Caki2 (cell line): ENCODE results near the gene SLC27A4. TPM values are rescaled to one million over a fixed set of nuclear protein-coding genes. Genes with fewer than 3 reads are reported as not detected.

ENCODE experiments used
- DNase-seq: peaks from one replicate; pipeline ENCODE4 v3.0.0-alpha.2; 2015; ENCODE audit warnings: low read depth
- in situ Hi-C: cut with HindIII; loops from 2 replicates; pipeline ENCODE4 v1.10.0; 2016; ENCODE audit warnings: low sequenced_read_pairs, low pct_unique_long_range_greater_than_20kb, mixed read lengths
- total RNA-seq: library from RNA; depleted of rRNA; stranded (reverse); fragments of >200 nt; shearing (Covaris generic); gene quantifications from 2 replicates; pipeline ENCODE4 v1.2.3, GENCODE V29; 2014; ENCODE audit warnings: low replicate concordance; rRNA removed

SLC27A4 gene
- 18.8 and 22.0 TPM in 2 replicates for total RNA-seq

DNA sequence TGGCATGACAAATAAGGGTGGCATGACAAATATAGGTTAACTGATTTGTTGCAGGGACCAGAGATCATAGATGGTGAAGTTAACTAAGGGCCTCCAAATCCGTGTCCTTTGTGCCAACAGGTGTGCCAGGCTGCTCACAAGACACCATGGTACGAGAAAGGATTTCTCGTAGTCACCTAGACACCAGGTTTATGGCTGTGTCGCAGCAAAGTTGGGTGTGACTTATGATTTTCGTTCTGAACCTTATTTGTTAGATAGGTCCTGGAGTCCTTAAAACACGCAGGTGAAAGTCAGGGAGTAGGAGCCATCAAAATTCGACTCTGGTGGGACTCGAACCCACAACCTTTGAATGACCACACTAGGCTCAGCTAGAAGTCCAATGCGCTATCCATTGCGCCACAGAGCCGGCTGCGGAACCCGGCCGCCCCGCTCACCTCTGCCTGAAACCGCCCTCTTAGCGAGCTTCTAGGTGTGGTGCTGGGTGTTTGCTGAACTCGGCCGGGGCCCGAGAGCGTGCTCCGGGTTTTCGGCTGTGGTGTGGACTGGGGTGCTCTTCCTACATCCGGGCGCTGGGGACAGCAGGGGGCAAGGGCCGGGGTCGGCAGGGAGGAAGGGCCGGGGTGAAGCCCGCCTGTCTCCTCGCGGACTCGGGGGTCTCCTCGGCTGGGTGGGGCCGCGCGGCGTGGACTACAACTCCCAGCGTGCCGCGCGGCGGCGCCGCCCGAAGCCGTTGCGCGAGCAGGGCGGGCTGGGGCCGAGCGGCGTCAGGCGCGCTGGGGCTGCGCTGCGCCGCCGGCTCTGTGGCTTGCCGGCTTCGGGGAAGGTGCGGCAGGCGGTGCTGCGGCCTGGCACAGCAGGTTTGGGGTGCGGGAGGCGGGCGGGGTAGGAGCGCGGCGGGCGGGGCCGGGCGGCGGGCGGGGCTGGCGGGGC is at the start of gene SLC27A4:
Gene SLC27A4, plus strand, starts transcription at position 767 of the 930 bp plus-strand sequence. CDS start 2,606 bp downstream, outside the sequence.
- in situ Hi-C loops, result no loop called here
- DNase-seq, result peak; percentile 82

DNA sequence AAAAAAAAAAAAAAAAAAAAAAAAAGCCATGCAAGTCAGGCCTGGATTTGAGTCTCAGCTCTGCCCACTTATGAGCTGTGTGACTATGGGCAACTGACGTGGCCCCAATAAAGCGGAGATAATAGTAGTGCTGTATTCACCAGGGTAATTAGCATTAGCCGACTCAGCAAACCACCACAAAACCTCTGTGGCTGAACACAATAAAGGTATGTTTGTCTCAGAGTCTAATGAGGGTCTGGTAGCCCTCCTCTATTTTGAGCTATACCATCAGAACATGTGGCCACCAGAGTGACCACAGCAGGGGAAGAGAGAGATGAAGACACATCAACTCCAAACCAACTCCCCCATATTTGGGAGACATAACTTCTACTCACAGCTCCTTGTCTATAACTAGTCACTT is 48.3 kb upstream of the SLC27A4 start:
- no peak for DNase-seq
- in situ Hi-C loops, result no loop called here

DNA sequence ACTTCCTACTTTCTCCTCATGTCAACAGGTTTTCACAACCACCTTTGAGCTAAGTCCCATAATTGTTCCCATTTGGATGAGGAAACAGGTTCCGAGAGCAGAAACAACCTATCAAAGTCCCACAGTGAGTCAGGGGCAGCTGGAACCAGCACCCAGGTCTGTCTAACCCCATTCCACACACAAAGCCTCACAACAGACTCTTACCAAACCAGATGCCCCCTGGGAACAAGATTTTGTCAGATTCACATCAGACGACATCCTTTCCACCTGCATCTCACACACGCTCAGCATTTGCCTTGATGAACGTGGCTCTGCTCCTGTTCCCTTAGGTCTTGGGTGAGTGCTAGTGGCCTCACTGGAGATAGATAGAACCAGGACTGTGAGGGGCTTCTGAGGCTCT is 47.2 kb upstream of the SLC27A4 start:
- no peak for DNase-seq
- in situ Hi-C loops, result no loop called here

DNA sequence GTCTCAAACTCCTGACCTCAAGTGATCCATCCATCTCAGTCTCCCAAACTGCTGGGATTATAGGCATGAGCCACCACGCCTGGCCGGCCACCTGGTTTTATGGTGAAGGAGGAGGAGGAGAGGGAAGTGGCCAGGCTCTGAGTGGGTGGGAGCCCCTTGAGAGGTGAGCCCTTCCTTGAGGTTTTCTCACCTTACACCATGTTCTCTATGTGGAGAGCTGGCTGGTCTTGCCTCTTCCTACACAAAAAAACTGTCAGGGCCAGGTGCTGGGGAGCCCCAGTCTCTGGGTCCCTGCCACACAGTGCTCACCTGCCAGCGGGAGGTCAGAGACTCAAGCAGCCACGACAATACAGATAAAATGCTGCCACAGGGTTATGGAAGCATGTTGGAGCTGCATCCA is 46.2 kb upstream of the SLC27A4 start:
- no peak for DNase-seq
- in situ Hi-C loops, result no loop called here

DNA sequence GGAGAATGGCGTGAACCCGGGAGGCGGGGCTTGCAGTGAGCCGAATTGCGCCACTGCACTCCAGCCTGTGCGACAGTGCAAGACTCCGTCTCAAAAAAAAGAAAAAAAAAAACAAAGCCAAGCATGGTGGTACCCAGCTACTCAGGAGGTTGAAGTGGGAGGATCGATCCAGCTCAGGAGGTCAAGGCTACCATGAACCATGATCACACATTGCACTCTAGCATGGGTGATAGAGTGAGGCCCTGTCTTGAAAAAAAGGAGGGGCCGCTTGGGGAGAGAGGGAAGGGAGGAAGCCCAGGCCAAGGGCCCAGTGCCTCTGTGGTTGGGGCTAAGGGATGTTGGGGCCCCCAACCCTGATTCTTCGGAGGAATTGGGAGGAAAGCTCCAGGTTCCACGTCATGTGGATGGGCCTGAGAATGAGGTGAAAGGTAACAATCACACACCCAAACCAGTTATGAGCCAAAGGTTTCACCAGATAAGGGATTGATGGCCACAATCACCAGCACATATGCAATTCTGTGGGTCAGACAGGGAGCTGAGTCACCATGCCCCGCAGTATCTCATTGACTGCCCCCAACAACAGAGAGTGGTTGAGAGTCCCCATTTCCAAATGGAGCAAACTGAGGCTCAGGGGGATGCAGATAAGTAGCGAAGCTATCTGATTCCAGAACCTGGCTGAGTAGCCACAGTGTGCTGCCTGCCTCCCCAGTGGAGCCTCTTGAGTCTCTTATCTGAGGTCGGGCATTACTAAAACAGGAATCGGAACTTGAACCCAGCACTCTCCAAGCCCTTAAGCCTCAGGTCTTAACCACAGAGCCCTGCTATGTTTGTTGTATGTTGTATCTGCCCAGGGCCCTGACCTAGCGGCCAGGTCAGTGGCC is 43.7 kb upstream of the SLC27A4 start:
- in situ Hi-C loops, result no loop called here
- DNase-seq, result no peak

DNA sequence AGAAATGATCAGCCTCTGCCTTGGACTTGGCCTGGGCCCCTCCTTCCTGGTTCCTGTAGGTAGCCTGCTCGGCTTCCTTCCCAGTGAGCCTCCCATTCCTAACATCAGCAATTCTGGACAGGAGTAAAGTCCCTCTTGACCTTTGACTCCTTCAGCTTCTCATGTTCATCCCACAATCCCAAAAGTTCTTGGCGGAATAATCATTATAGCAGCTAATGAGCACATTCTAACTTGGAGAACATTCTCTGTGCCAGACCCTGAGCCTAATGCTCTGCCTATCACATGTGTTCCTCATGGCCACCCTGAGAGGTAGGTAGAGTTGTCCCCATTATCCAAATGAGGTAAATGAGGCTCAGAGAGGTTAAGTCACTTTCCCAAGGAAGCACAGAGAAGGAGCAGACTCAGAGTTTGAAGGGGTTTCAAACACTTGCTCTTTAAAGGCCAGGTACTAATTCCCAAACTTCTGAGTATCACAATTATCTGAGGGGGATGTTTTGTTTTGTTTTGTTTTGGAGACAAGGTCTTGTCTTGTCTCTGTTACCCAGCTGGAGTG is 43.0 kb upstream of the SLC27A4 start:
- in situ Hi-C loops, result no loop called here

DNA sequence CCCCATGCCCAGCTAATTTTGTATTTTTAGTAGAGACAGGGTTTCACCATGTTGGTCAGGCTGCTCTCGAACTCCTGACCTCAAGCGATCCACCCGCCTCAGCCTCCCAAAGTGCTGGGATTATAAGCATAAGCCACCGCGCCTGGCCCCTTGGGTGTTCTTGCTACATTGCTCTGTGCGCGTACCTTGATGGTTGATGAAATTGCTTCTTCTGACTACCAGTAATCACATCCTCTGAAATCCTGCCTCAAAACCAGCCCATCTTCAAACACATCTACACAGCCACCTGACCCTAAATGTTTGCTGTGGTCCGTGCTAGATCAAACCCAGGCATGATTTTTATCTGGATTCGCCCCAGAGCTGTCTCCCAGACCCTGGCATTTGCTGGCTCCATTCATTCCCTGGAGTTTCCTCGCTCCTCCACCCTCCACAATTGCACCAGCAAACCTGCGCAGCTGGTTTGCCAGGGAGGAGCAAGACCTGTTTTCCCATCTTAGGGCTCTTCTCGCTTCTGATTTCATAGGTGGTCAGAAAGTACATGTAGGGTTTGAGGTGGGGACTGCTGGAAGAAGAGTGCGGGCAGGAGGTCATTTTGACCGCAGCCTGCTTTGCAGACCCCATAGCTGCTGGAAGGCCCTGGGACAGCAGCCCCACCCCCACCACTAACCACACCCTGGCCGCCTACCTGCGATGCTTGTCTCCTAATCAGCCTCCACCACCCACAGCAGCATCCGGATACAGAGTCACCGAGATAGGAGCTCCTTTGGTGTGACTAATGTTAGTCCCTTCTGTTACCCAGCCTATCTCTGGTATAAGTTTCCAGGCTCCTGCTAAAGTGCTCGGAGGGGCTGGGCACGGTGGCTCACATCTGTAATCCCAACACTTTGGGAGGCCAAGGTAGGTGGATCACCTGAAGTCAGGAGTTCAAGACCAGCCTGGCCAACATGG is 41.5 kb upstream of the SLC27A4 start:
- in situ Hi-C loops, result no loop called here
- DNase-seq, result no peak

More for the DNA sequence above, 43.0 kb upstream of the SLC27A4 start:
- DNase-seq, result no peak

DNA sequence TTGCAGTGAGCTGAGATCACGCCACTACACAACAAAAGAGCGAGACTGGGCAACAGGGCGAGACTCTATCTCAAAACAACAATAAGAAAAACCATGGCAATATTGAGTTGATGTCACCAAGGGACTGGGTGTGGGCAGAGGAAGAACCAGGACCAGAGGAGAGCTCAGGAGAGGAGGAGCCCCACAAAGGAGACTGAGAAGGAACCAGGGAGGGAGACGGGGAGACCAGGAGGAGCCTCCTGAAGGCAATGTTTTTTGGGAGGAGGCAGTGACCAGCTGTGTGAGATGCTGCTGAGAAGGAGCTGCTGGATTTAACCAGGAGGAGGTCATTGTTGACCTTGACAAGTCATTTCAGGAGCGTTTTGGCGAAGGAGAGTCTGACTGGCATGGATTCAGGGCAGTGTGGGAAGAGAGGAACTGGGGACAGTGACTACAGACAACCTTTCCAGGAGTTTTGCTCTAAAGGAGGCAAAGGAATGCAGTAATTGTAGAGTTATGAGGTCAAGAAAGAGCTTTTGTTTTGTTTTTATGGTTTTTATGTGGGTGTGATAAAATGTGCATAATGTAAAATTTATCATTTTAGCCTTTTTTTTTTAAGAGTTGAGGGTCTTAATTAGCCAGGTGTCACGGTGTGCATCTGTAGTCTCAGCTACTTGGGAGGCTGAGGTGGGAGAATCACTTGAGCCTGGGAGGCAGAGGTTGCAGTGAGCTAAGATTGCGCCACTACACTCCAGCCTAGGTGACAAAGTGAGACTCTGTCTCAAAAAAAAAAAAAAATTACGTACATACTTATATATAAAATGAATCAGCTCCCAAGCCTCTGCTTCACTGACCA is 36.0 kb upstream of the SLC27A4 start:
- in situ Hi-C loops, result no loop called here
- no peak for DNase-seq

DNA sequence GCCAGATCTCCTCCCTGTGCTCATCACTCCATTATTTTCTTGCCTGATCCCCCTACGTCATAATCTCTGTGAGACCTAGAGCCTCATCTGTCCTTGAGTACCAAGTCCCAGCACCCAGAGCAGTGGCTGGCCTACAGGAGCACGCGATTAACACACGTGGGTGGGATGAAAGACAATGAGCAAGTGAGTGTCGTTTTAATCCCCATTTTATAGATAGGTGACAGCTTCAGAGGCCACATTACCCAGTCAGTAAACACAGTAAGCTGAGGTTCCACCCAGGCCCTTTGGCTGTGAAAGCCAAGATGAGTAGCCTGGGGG is 35.4 kb upstream of the SLC27A4 start:
- DNase-seq, result peak; percentile 33
- in situ Hi-C loops, result no loop called here

DNA sequence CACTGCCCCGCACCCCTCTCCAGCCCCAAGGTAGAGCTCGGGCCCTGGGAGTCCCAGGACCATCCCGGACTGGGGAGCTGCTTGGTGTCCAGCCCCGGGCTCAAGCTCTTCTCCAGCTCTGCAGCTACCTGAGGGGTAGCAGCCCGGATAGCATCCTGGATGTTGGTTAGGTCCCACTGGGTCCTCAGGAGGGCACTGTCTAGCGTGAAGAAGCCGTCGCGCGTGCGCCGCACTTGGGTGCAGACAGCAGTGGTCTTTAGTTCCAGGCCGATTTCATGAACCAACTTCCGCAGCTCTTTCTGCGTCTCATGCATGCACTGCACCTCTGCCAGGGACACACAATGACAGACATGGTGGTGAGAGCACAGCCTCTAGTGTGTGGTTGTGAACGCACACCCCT is 30.8 kb upstream of the SLC27A4 start:
- DNase-seq, result no peak
- in situ Hi-C loops, result no loop called here

DNA sequence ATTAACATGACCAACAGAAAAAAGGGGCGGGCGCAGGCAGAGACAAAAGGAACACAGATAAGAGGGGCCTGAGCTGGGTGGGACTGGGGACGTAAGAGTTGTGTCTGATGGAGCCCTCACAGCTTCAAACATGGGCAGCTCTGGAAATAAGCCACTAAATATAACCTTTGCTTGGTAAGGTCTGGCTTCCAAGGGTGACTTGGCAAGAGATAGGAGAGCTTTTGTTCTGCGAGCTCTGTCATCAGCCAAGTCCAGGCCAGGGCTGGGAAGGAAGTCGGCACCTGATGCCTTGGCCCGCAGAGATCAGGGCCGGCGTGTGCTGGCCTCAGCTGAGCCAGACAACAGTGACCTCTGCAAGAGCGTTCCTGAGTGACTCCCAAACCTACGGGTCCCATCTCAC is 29.9 kb upstream of the SLC27A4 start:
- no peak for DNase-seq
- in situ Hi-C loops, result no loop called here

DNA sequence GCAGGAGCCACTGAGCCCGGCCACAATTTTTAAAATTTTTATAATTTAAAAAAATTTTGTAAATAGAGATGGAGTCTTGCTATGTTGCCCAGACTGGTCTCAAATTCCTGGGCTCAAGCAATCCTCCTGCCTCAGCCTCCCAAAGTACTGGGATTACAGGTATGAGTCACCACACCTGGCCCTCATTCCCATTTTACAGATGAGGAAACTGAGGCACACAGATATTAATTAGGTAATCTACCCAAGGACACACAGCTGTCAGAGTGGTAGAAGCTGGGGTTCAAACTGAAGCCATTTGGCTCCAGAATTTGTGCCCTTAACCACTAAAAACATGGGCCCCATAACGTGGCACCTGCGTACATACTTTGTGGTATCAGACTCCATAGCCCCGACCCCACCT is 25.6 kb upstream of the SLC27A4 start:
- in situ Hi-C loops, result no loop called here
- no peak for DNase-seq

DNA sequence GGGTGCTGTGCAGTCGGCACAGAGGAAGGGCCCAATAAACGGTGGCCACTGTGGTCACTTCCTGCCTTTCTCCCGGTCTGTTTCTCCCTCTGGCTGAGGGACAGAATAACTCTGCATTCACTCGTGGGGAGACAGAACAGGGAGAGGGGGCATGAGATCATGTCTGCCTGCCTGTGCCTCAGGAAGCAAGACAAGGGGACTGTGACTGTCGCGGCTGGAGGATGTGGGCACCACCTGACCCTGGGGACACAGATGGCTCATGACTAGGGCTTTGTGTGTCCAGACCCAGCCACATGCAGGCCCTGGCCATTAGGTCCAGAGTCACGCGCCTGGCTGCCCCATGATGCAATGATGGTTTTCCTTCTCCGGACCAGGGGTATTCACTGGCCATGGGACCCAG is 23.9 kb upstream of the SLC27A4 start:
- no peak for DNase-seq
- in situ Hi-C loops, result no loop called here

DNA sequence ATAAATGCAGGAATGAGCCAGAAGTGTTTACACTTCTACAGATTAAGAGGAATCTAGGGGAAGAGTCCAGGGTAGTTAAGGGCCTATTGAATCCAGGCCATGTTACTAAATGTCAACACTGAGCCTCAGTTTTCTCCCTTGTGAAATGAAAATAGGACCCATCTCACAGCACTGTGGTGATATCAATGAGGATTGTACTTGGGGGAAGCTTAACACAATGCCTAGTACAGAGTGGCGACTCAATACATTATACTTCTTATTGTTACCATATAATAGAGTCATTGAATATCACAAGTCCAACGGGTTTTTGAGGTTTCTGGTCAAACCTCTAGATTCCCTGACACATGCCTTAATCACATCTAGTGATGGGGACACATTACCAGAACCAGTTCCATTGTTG is 22.7 kb upstream of the SLC27A4 start:
- in situ Hi-C loops, result no loop called here
- DNase-seq, result no peak

DNA sequence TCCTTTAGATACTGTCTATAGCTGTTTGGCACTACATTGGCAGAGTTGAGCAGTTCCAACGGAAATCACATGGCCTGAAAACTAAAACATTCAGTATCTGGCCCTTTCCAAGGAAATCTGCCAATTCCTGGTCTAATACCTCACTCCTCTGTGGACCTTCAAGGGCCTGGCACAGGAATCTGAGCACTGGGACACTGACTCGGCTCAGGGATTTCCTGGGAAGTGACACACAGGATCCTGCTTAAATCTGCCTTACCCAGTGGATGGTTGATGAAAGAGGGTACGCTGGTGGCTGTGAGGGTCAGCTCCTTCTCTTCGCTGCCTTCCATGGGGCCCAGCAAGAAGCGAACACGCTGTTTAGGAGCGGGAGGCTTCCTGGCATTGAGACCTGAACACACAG is 19.0 kb upstream of the SLC27A4 start:
- no peak for DNase-seq
- in situ Hi-C loops, result no loop called here

DNA sequence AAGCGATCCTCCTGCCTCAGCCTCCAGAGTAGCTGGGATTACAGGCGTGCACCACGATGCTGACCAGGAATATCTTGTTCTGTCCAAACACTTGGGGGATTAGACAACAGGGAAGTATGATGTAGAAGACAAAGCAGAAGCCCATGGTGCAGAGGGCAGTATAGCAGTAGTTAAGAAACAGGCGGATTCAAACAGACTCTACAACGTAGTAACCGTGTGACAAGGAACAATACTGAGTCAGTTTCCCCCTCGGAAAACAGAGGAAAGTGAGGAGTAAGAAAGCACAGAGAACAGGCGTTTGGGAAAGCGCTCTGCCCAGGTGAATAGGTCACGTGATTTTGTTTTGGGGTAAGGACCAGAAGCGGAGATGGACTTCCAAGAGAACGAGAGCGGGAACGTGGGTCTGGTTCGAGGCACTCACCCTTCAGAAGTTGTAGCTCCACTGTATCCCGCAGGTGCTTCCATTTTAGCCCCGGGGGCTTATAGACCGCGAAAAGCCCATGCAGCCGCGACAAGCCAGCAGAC is 18.4 kb upstream of the SLC27A4 start:
- DNase-seq, result no peak
- in situ Hi-C loops, result no loop called here
